ENCODE measurements around the gene ITGA8.

ITGA8 gene

DNA sequence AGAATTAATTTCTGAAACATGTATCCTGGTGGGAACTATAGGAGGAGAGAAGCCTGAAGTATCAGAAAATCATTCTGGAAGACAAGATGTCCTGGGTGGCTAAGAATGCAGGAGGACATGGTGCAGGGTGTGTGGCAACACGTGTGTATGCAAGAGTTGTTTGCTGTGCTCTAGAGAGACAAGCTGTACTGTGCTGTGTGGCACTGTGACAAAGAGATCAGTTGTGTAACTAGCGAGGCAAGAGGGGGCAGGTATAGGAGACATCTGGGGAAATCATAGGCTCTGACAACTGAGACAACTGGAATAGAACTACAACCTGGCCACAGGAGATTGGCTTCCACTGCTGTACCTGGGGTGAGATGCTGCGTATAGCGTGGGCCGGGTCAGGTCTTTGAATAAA is 9.3 kb downstream of the ITGA8 start:
- TF ChIP-seq, protein P1, sequence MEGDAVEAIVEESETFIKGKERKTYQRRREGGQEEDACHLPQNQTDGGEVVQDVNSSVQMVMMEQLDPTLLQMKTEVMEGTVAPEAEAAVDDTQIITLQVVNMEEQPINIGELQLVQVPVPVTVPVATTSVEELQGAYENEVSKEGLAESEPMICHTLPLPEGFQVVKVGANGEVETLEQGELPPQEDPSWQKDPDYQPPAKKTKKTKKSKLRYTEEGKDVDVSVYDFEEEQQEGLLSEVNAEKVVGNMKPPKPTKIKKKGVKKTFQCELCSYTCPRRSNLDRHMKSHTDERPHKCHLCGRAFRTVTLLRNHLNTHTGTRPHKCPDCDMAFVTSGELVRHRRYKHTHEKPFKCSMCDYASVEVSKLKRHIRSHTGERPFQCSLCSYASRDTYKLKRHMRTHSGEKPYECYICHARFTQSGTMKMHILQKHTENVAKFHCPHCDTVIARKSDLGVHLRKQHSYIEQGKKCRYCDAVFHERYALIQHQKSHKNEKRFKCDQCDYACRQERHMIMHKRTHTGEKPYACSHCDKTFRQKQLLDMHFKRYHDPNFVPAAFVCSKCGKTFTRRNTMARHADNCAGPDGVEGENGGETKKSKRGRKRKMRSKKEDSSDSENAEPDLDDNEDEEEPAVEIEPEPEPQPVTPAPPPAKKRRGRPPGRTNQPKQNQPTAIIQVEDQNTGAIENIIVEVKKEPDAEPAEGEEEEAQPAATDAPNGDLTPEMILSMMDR (conservative IDR thresholded peaks at IDR 0.05; ENCODE audit: low read length) = no peak
- DNase-seq (ENCODE audit: low read depth) = no peak
- H3K4me3 ChIP-seq (ENCODE audit: low read length) = no peak overlapping the region

DNA sequence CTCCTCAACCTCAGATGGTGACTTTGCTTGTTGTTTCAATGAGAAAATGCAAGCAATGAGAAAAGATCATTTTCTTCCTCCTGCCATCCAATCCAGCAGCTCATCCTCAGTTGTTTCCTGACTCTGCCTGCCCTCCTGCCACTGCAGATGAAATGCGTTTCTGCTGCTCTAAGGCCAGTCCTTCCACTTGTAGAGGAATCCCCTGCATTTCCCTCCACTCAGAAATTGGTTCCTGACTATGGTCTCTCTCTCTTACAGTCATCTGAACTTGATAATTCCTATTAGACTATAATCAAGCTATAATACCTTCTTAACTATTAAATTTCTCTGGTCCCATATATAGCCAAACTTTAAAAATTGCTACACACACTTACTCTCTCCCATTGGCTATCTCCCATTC is 14.4 kb downstream of the ITGA8 start:
- TF ChIP-seq, protein P1 (conservative IDR thresholded peaks at IDR 0.05; ENCODE audit: low read length) = no peak
- no peak for DNase-seq (ENCODE audit: low read depth)

DNA sequence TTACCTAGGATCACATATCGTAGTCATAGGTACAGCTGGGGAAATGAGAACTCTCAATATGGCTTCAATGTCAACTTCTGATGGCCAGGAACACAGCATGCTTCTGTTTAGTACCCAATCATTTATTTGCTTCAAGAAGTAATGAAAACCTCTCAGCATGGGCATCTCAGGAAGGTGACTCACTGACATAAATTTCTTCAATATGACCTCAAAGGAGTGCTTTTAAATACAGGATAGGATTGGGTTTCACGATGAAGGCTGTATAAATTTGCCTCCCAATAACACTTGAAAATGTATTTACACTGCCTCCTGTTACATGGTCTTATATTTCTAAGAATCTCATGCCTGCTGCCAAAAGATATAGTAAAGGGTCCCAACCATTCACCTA is 15.1 kb downstream of the ITGA8 start:
- TF ChIP-seq, protein P1 (conservative IDR thresholded peaks at IDR 0.05; ENCODE audit: low read length) = no peak
- no peak overlapping the region for H3K4me3 ChIP-seq (ENCODE audit: low read length)
- peak; percentile 11 for DNase-seq (ENCODE audit: low read depth)

More for the DNA sequence above, 14.4 kb downstream of the ITGA8 start:
- H3K4me3 ChIP-seq (ENCODE audit: low read length) = no peak overlapping the region

DNA sequence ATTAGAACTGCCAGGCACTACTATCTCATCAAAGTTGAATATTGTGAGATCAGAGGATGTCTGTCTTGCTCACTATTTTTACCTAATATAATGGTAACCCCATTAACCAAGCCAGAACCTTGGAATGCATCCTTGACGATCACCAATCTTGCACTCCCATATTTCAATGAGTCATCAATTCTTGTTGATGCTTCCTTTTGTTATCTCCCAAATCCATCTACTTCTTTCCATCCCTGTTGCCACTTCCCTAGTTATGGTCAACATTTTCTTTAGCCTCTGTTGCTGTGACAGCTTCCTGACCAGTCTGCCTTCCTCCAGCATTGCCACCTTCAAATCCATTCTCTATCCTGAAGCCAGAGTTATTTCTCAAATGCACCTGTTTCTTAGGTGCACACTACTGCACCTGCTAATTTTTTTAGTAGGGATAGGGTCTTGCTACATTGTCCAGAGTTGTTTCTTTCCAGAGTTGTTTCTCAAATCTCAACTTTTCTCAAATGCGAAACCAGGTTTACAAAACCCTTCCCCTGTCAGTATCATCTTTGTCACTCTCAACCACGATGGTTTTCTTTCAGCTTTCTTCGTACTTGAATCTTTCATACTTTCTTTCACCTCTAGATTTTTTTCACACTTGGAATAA is 15.7 kb downstream of the ITGA8 start:
- TF ChIP-seq, protein P1 (conservative IDR thresholded peaks at IDR 0.05; ENCODE audit: low read length) = no peak
- DNase-seq (ENCODE audit: low read depth) = no peak
- no peak overlapping the region for H3K4me3 ChIP-seq (ENCODE audit: low read length)

DNA sequence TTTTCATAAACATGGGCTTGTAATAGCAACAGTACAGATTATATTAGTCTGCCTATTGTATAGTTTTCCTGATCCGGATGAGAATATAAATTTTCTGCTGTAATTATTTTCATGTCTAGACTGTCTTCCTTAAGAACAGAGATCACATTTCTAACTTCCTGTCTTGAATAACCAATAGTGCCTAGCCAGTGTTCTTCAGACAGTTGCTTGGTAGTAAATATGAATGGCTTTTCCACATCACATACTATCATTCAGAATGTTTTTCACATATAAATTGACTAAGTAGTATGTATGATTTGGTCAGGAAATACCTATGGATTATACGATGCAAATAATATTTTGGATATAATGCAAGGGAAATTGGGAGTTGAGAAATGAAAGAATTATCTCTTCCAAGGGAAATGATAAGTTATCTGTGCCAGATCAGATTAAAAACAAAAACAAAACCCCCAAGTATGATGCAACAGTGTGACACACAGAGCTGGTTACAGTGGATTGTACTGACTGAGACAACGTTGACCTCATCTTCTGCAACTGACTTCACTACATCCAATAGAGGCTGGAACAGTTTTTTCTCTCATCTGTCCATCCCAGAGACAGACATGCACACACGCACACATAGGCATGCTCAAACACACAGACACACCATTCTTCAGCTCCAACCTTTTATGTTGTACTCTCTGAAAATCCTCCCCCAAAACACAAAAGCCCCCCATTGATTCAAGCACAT is 16.4 kb downstream of the ITGA8 start:
- peak; percentile 31 for DNase-seq (ENCODE audit: low read depth)
- no peak overlapping the region for H3K4me3 ChIP-seq (ENCODE audit: low read length)
- TF ChIP-seq, protein P1 (conservative IDR thresholded peaks at IDR 0.05; ENCODE audit: low read length) = no peak

DNA sequence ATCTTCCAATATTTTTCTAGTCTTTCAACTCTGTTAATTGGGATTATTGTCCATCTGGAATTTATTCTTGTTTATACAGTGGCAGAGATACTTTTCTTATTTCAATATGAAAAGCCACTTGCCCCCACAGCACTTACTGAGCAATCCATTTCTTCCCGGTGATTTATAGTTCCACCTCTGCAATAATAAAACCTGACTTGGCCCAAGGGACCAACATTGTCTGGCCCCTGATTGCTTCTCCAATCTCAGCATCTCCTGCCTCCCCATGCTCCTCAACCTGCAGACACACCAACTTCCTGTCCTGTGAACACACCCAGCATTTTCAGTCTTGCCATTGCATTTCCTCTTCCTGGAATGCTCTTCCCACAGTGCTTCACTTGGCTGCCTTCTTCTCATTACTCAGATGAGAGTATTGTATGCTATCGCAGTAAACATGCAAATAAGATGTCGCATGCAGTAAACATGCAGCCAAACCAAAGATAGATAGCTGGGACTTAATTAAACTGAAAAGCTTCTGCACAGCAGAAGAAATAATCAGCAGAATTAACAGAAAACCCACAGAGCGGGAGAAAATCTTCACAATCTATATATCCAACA is 19.5 kb downstream of the ITGA8 start:
- no peak for DNase-seq (ENCODE audit: low read depth)
- H3K4me3 ChIP-seq (ENCODE audit: low read length) = no peak overlapping the region
- TF ChIP-seq, protein P1 (conservative IDR thresholded peaks at IDR 0.05; ENCODE audit: low read length) = no peak

DNA sequence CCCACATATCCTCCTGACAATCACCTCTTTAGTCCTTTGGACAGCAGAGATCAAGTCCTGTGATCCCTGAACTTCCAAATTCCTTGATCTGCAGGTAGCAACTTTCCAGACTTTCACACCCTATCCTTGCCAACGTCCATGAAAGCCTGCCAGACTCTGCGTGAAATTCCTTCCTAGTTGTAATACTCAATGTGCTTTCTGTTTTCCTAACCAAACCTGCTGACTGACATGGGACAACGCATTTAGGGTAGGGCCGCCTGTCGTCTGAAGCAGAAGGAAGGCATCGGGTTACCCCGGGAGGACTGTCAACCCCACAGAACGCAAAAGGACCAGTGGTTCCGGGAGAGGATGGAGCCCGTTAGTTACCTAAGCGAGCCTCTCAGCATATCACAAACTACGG is 23.9 kb downstream of the ITGA8 start:
- no peak for DNase-seq (ENCODE audit: low read depth)
- TF ChIP-seq, protein P1 (conservative IDR thresholded peaks at IDR 0.05; ENCODE audit: low read length) = no peak
- no peak overlapping the region for H3K4me3 ChIP-seq (ENCODE audit: low read length)
